SIG-M5 treated with dmso at 0.1 percent for 504 hours (cell line): ENCODE data around the gene ZNF445.
"Not testable (repeated sequence)": the region's sequence is repeated elsewhere in the genome, so short reads cannot be mapped to it uniquely, and the experiment has no call there.

Experiments used
- DNase-seq: peaks from one replicate; lab custom pipeline; 2025; ENCODE audit not compliant: unreplicated experiment; lab: John Stamatoyannopoulos, UW

The ZNF445 gene

DNA sequence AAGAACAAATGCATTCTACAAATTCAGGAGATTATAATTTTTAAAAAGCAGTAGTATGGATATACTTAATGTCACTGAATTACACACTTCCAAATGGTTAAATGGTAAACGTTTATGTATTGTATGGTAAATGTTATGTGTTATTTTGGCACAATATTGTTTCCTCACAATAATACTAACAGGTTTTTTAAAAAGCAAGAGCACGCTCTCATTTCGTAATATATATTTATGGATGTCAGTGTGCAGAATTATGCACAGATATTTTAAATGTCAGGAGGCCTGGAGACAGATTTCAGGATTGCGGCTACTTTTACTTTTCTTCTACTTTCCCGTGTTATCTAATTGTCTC lies 533 bp downstream of the ZNF445 start:
- no peak for DNase-seq

DNA sequence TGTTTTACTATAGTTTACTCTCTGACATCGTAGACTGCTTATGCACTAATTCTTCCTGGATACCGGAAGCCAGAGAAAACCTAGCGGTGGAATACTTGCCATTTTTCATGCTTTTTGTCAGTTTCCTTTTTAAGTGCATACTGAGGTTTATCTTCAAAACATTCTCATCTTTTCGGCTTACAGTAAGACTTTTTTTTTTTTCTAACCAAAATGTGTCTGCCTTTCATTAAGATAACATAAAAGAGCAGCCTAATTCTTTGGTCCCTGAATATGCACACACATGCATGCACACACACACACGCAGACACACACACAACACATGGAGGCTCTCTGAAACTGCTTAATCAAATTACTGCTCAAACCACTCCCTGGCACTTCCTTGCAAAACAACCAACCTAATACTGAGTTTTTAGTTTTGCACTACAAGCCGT lies 1.3 kb downstream of the ZNF445 start:
- DNase-seq = peak; percentile 10

DNA sequence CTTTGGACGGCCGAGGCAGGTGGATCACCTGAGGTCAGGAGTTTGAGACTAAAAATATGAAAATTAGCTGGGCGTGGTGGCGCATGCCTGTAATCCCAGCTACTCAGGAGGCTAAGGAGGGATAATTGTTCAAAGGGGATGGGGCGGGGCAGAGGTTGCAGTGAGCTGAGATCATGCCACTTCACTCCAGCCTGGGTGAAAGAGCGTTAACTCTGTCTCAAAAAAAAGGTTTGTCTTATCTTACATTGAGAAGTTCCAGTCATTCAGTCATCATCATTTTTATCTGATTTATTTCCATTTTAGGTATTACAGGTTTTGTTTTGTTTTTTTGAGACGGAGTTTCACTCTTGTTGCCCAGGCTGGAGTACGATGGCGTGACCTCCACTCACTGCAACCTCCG lies 2.6 kb downstream of the ZNF445 start:
- not testable (repeated sequence) for DNase-seq

- DNase-seq = no peak
These were observed 7.0 kb downstream of the ZNF445 start for GRCh38 chr3:44470430-44470829.

DNA sequence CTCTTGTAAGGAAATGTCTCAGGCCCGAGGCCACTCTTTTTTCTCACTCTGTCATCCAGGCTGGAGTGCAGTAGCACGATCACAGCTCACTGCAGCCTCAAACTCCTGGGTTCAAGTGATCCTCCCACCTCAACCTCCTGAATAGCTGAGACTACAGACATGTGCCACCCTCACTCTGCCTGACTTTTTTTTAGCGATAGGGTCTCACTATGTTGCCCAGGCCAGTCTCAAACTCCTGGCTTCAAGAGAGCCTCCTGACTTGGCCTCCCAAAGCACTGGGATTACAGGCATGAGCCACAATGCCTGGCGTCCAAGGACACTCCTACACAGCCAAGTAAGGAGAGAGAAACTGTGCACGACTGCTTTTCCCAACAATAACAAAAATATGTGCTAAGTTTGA lies 7.6 kb downstream of the ZNF445 start:
- DNase-seq = no peak

DNA sequence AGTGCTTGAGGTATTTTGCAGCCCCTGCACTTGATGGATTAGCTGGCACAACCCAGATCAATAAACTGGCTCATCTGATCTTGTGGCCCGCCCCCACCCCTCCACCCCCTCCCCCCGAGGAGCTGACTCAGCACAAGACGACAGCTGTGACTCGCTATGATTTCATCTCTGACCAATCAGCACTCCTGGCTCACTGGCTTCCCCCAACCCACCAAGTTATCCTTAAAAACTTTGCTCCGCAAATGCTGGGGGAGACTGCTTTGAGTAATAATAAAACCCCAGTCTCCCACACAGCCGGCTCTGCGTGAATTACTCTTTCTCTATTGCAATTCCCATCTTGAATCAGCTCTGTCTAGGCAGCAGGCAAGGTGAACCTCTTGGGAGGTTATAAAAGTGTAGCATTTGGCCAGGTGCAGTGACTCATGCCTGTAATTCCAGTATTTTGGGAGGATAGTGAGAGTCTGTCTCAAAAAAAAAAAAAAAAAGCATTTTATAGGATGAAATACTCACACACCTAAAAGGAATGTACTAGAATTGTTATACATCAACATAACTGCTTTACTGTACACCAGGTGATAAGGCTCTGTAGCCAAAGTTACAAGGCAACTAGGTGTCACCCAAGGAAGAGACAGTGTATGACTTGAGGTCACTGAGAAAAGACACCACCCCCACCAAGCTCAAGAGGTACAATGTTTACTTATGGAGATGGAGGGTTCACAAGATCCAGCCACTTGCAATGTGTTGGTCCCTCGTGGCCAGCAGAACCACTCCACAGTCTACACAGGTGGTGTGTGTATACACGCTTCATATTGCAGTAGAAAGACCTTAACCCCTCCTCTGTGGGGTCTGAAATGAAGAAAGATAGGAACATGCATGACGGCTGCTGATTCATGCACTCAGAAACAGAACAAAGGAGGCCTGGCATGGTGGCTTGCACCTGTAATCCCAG lies 8.6 kb downstream of the ZNF445 start:
- no peak for DNase-seq

GRCh38 chr3:44468099-44468537 lies 9.4 kb downstream of the ZNF445 start:
- DNase-seq = not testable (repeated sequence)

DNA sequence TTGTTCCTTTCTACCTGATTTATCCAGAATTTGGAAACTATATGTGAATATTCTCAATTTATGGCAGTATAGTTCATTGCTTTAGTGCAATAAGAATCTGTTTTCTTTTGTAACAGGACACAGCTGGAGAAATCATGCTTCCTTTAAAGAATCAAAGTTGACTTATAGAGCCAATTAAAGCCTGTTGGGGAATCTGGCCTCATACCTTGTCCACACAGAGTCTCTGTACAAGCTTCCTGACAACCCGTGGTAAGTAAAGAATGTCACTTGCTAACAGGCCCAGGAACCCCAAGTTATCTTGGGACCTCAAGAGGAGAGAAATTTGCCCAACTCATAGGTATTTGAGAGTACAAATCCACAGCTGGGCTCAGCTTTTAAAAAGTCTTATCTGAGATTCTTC lies 10.2 kb downstream of the ZNF445 start:
- no peak for DNase-seq

DNA sequence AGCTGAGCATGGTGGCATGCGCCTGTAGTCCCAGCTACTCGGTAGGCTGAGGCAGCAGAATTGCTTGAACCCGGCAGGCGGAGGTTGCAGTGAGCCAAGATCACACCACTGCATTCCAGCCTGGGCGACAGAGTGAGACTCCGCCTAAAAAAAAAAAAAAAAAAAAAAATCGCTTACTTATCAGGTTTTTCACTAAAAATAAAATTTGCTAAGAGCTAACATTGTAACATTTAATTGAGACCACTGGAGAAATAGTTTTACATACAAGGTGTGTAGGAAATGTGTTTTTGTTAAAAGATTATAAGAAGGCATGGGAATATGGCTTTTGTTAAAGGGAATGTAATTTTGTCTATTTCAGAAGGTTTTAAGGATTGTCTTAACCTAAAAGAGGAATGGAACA lies 12.6 kb downstream of the ZNF445 start:
- DNase-seq = not testable (repeated sequence)

GRCh38 chr3:44464509-44464908 lies 13.0 kb downstream of the ZNF445 start:
- no peak for DNase-seq

GRCh38 chr3:44460050-44460449 lies 17.4 kb downstream of the ZNF445 start:
- not testable (repeated sequence) for DNase-seq

DNA sequence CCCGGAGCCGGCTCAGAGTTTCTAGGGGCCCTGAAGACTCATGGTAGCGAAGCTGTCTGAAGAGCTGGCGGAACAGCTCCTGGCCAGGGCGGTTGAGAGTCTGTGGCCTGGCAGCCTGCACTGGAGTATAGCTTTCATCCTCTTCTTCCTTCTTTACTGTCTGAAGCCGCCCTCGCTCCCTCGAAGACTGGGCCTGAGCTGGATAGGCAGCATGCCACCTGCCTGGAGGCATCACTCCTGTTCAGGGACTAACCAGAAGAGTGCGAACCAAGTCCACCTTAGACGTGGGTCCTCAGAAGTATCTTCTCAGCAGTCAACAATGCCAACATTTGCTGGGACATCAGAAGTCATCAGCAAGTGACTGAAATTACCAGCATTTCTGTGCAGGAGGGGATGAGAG lies 22.2 kb downstream of the ZNF445 start:
- no peak for DNase-seq

GRCh38 chr3:44454258-44454657 lies 23.2 kb downstream of the ZNF445 start:
- DNase-seq = no peak

DNA sequence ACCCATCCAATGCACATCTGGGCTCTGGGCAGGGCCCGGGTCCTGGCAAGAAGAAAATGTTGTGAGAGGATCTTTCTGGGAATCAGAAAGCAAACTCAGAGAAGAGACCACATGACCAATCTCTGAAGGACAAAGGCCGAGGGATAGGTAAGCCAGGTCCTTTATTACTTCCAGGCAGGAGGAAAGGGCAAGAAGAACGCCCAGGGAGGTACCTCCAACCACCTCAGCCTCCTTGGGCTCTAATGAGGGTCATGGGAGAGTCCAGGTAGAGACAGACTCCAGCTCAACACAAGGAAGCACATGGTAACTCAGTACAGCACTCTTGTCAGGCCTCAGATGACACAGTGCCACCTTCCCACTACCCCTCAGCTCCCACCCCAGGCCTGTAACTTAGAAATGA lies 26.0 kb downstream of the ZNF445 start:
- DNase-seq = no peak

GRCh38 chr3:44446929-44447328 lies 30.5 kb downstream of the ZNF445 start:
- no peak for DNase-seq

DNA sequence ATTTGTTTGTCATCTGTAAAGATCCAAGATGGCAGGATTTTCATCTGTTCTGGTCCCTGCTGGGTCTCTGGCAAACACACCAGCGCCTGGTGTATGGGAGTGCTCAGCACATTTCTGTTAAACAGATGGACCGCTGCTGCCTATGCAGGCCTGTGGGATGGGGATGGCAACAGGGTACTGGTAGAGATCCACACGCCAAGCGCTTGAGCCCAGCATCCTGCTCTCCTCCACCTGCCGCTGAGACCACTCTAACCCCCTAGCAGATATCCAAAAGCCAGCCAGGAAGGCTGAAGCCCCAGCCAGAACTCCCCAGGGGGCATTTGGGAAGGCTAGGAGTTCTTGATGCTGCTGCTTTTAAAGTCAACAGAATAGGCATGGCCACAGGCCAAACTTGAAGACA lies 31.7 kb downstream of the ZNF445 start:
- no peak for DNase-seq

- DNase-seq = no peak
These were observed 32.4 kb downstream of the ZNF445 start for GRCh38 chr3:44444896-44445691.

- DNase-seq = no peak
These were observed 33.0 kb downstream of the ZNF445 start for GRCh38 chr3:44444437-44444836.

DNA sequence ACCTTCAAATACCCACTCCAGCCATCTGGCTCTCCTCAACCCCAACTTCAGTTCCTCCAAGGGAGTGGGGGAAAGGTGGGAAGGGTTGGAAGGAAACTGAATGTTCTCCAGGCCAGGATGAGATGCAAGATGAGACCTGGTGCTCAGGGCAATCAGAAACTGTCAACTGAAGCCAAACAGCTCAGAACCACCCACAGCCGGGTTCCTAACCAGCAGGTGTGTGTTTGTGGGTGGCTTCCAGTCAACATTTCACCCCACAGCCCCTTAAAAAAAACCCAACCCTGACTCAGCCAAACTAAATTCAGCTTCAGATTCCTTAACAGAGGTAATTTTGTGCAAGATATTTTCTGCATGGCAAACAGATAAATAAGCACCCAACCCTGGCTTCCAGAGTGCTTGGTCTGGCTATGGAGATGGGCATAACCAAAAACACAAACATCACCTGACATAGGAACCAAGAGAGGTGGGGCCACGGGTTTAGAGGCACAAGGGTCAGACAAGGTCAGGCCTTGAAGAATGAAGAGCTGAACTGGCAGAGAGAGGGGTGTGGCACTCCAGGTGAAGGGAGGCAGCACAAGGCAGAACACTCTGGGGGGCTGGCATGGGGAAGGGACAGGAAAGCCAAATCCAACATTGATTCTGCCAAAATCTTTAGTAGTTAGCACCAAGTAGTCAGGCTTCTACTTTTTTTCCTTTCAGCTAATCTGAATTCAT lies 34.7 kb downstream of the ZNF445 start:
- DNase-seq = no peak

DNA sequence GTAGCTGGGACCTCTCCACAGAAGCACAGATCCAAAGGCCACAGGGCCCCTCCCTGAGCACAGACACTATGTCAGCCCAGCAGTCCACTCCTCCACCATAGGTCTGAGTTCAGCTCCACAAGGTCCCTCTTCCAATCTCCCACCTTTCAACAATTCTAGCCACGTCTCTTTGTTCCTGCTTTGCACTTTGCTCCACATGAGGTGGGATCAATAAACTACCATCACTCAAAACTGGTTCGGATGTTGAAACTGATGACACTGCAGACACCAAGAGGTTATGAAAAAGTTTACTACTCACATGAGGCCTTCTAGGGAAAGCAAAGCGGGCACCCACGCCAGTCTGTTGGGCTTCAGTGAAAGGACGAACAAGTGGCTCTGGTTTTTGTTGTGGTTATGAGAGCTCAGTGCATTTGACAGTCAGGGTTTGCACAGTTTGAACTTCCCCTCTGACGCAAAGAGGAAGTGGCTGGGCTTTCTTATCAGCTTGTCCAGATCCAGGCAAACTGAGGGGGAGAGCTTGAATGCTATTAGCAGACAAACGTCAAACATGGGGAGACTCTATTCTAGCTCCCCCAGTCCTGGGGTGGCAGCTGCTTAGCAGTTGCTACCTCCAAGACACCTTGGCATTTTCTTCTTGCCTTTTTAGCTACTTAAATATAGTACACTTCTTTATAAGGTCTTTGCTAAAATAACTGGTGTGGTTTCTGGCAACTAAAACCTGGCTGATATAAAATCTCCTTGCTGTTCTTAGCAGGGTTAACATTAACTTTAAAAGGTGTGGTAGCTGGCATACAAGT lies 37.8 kb downstream of the ZNF445 start:
- DNase-seq = peak; percentile 100

DNA sequence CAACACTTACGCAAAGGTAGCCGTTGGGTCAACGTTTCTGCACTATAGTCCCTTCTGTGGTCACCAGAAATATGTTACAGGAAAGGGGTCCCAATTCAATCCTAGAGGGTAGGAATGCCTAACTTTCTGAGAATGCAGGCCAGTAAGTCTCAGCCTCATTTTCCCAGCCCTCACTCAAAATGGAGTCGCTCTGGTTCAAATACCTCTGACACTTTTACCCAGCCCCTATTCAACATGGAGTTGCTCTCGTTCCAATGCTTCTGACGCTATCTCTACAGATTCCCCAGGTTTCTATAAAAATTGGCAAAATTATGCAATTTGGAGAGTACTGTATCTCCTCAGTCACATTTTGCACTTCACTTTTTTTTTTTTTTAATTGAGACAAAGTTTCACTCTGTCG lies 39.7 kb downstream of the ZNF445 start:
- DNase-seq = no peak
